ENCODE measurements around the gene RAX.
A peak's percentile ranks its signal among the peaks of the same experiment; 100 is the strongest.
"Not testable (repeated sequence)": the region's sequence is repeated elsewhere in the genome, so short reads cannot be mapped to it uniquely, and the experiment has no call there.

RAX gene

GRCh38 chr18:59268127-59268720, 5.0 kb downstream of the RAX start:
- H3K36me3 ChIP-seq (ENCODE audit: insufficient read depth, low read length): no peaks in the 10 kb centered on the region
- H3K9ac ChIP-seq (ENCODE audit: low read depth, low read length): peak overlapping the region; percentile 65; the same call in 1 of the 2 replicates
- H3K4me1 ChIP-seq (ENCODE audit: insufficient read depth, low read length): peaks cover 6% of the 10 kb centered on the region; the same call in 1 of the 2 replicates
- no peaks in the 10 kb centered on the region; the same call in none of the 2 replicates for H3K9me3 ChIP-seq (ENCODE audit: control insufficient read depth, insufficient read depth, low read length)

- Histone ChIP-seq H3K4me1 (ENCODE audit: insufficient read depth, low read length) (peaks cover 6% of the 10 kb centered on the region; the same call in 1 of the 2 replicates), H3K9ac (ENCODE audit: low read depth, low read length) (no peak overlapping the region), H3K9me3 (ENCODE audit: control insufficient read depth, insufficient read depth, low read length) (no peaks in the 10 kb centered on the region; the same call in none of the 2 replicates), H3K36me3 (ENCODE audit: insufficient read depth, low read length) (no peaks in the 10 kb centered on the region)
Measured at GRCh38 chr18:59267503-59268126, 5.6 kb downstream of the RAX start.

- no peak overlapping the region for H3K9ac ChIP-seq (ENCODE audit: low read depth, low read length)
- H3K9me3 ChIP-seq (ENCODE audit: control insufficient read depth, insufficient read depth, low read length): no peaks in the 10 kb centered on the region; the same call in none of the 2 replicates
- peaks cover 6% of the 10 kb centered on the region; the same call in 1 of the 2 replicates for H3K4me1 ChIP-seq (ENCODE audit: insufficient read depth, low read length)
- H3K36me3 ChIP-seq (ENCODE audit: insufficient read depth, low read length): no peaks in the 10 kb centered on the region
Measured at GRCh38 chr18:59266886-59267502, 6.3 kb downstream of the RAX start.

GRCh38 chr18:59266459-59266858, 6.8 kb downstream of the RAX start:
- Histone ChIP-seq H3K9ac (ENCODE audit: low read depth, low read length) (no peak overlapping the region), H3K4me1 (ENCODE audit: insufficient read depth, low read length) (peaks cover 6% of the 10 kb centered on the region; the same call in 1 of the 2 replicates), H3K36me3 (ENCODE audit: insufficient read depth, low read length) (no peaks in the 10 kb centered on the region), H3K9me3 (ENCODE audit: control insufficient read depth, insufficient read depth, low read length) (no peaks in the 10 kb centered on the region; the same call in none of the 2 replicates)

GRCh38 chr18:59265974-59266369, 7.3 kb downstream of the RAX start:
- H3K4me1 ChIP-seq (ENCODE audit: insufficient read depth, low read length): peaks cover 4% of the 10 kb centered on the region; the same call in 1 of the 2 replicates
- no peaks in the 10 kb centered on the region for H3K36me3 ChIP-seq (ENCODE audit: insufficient read depth, low read length)
- no peak overlapping the region for H3K9ac ChIP-seq (ENCODE audit: low read depth, low read length)
- no peaks in the 10 kb centered on the region; the same call in none of the 2 replicates for H3K9me3 ChIP-seq (ENCODE audit: control insufficient read depth, insufficient read depth, low read length)

- H3K4me1 ChIP-seq (ENCODE audit: insufficient read depth, low read length): no peaks in the 10 kb centered on the region; the same call in 1 of the 2 replicates
- peak overlapping the region; percentile 46; the same call in 1 of the 2 replicates for H3K9ac ChIP-seq (ENCODE audit: low read depth, low read length)
- no peaks in the 10 kb centered on the region; the same call in none of the 2 replicates for H3K9me3 ChIP-seq (ENCODE audit: control insufficient read depth, insufficient read depth, low read length)
- H3K36me3 ChIP-seq (ENCODE audit: insufficient read depth, low read length): no peaks in the 10 kb centered on the region
Measured at GRCh38 chr18:59265246-59265973, 7.8 kb downstream of the RAX start.

- Histone ChIP-seq H3K4me1 (ENCODE audit: insufficient read depth, low read length) (no peaks in the 10 kb centered on the region), H3K9me3 (ENCODE audit: control insufficient read depth, insufficient read depth, low read length) (no peaks in the 10 kb centered on the region; the same call in 1 of the 2 replicates), H3K36me3 (ENCODE audit: insufficient read depth, low read length) (no peaks in the 10 kb centered on the region), H3K9ac (ENCODE audit: low read depth, low read length) (no peak overlapping the region)
Measured at GRCh38 chr18:59264651-59265245, 8.5 kb downstream of the RAX start.

- Histone ChIP-seq H3K9ac (ENCODE audit: low read depth, low read length) (no peak overlapping the region), H3K36me3 (ENCODE audit: insufficient read depth, low read length) (no peaks in the 10 kb centered on the region), H3K9me3 (ENCODE audit: control insufficient read depth, insufficient read depth, low read length) (no peaks in the 10 kb centered on the region; the same call in 1 of the 2 replicates), H3K4me1 (ENCODE audit: insufficient read depth, low read length) (no peaks in the 10 kb centered on the region)
Measured at GRCh38 chr18:59264121-59264571, 9.1 kb downstream of the RAX start.

- no peaks in the 10 kb centered on the region for H3K4me1 ChIP-seq (ENCODE audit: insufficient read depth, low read length)
- no peak overlapping the region for H3K9ac ChIP-seq (ENCODE audit: low read depth, low read length)
- no peaks in the 10 kb centered on the region for H3K36me3 ChIP-seq (ENCODE audit: insufficient read depth, low read length)
- no peaks in the 10 kb centered on the region; the same call in 1 of the 2 replicates for H3K9me3 ChIP-seq (ENCODE audit: control insufficient read depth, insufficient read depth, low read length)
Measured at GRCh38 chr18:59263661-59264060, 9.6 kb downstream of the RAX start.

- H3K36me3 ChIP-seq (ENCODE audit: insufficient read depth, low read length); H3K4me1 ChIP-seq (ENCODE audit: insufficient read depth, low read length); H3K9me3 ChIP-seq (ENCODE audit: control insufficient read depth, insufficient read depth, low read length); H3K9ac ChIP-seq (ENCODE audit: low read depth, low read length): not testable (repeated sequence)
Measured at GRCh38 chr18:59262243-59262642, 11.0 kb downstream of the RAX start.

GRCh38 chr18:59261842-59262241, 11.4 kb downstream of the RAX start:
- H3K9me3 ChIP-seq (ENCODE audit: control insufficient read depth, insufficient read depth, low read length); H3K9ac ChIP-seq (ENCODE audit: low read depth, low read length); H3K4me1 ChIP-seq (ENCODE audit: insufficient read depth, low read length); H3K36me3 ChIP-seq (ENCODE audit: insufficient read depth, low read length): not testable (repeated sequence)

GRCh38 chr18:59255491-59255890, 17.8 kb downstream of the RAX start:
- H3K9ac ChIP-seq (ENCODE audit: low read depth, low read length); H3K9me3 ChIP-seq (ENCODE audit: control insufficient read depth, insufficient read depth, low read length); H3K4me1 ChIP-seq (ENCODE audit: insufficient read depth, low read length); H3K36me3 ChIP-seq (ENCODE audit: insufficient read depth, low read length): not testable (repeated sequence)

GRCh38 chr18:59249199-59249774, 24.0 kb downstream of the RAX start:
- no peaks in the 10 kb centered on the region for H3K9me3 ChIP-seq (ENCODE audit: control insufficient read depth, insufficient read depth, low read length)
- H3K4me1 ChIP-seq (ENCODE audit: insufficient read depth, low read length): no peaks in the 10 kb centered on the region
- no peak overlapping the region for H3K9ac ChIP-seq (ENCODE audit: low read depth, low read length)

GRCh38 chr18:59246796-59247195, 26.5 kb downstream of the RAX start:
- Histone ChIP-seq H3K9me3 (ENCODE audit: control insufficient read depth, insufficient read depth, low read length) (no peaks in the 10 kb centered on the region), H3K36me3 (ENCODE audit: insufficient read depth, low read length) (no peaks in the 10 kb centered on the region), H3K4me1 (ENCODE audit: insufficient read depth, low read length) (no peaks in the 10 kb centered on the region), H3K9ac (ENCODE audit: low read depth, low read length) (no peak overlapping the region)

More at GRCh38 chr18:59249199-59249774, 24.0 kb downstream of the RAX start:
- no peaks in the 10 kb centered on the region for H3K36me3 ChIP-seq (ENCODE audit: insufficient read depth, low read length)
